ENCODE measurements around the gene CIBAR2.

DNA sequence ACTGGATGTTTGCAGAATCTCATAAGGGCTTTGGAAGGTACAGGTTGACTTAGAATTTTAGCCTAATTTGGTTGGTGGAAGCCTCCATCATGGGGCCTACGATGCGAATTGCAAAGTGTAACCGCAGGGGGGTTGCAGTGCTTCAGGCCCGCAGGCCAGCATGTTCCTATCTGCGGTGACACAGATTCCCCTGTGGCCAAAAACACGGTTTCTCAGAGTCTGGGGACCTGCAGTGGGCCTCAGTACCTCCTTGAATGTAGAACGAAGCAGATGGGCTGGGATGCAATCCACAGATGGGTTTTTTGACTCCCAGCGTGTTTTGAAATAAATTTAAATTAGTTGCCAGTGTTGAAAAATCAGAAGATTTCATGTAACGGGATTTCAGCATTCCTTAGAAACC lies 49.9 kb downstream of the CIBAR2 start:
- TF ChIP-seq, protein P1, sequence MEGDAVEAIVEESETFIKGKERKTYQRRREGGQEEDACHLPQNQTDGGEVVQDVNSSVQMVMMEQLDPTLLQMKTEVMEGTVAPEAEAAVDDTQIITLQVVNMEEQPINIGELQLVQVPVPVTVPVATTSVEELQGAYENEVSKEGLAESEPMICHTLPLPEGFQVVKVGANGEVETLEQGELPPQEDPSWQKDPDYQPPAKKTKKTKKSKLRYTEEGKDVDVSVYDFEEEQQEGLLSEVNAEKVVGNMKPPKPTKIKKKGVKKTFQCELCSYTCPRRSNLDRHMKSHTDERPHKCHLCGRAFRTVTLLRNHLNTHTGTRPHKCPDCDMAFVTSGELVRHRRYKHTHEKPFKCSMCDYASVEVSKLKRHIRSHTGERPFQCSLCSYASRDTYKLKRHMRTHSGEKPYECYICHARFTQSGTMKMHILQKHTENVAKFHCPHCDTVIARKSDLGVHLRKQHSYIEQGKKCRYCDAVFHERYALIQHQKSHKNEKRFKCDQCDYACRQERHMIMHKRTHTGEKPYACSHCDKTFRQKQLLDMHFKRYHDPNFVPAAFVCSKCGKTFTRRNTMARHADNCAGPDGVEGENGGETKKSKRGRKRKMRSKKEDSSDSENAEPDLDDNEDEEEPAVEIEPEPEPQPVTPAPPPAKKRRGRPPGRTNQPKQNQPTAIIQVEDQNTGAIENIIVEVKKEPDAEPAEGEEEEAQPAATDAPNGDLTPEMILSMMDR (IDR thresholded peaks at IDR 0.05), result no peak
- no peak for TF ChIP-seq POLR2AphosphoS5 (IDR thresholded peaks at IDR 0.05)
